Measurements from ENCODE around the gene NEO1. TPM values are rescaled to one million over a fixed set of nuclear protein-coding genes. Genes with fewer than 3 reads are reported as not detected.

NEO1 gene
- total RNA-seq, 1 donor from 2014 or later, result 30.3 TPM

DNA sequence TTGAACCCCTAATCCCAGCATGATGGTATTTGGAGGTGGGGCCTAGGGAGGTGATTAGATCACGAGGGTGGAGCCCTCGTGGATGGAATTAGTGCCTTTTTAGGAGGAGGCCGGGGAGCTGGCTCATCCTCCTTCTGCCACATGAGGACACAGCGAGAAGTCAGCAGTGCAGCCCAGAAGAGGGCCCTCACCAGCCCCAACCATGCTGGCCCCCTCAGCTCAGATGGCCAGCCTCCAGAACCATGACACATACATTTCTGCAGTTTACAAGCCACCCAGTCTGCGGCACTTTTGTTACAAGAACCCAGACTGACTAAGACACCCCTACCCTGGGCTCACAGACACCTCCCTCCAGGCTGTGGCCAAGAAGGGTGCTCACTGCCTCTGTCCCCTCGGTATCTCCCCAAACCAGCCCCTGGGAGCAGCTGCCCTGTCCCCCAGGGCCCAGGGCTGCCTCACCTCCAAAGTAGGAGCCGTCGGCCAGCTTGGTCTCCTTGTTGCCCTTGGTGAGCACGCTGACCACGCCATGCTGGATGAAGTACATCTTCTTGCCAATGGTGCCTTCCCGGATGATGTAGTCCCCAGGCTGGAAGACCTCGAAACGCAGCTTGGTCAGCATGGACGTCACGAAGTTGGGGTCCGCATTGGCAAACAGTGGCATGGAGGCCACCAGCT is 272.4 kb downstream of the NEO1 start:
- no peaks in the 10 kb centered on the region for H3K79me2 ChIP-seq (ENCODE audit: insufficient read depth, low read length)
- H2AFZ ChIP-seq (ENCODE audit: low read depth, low read length), result no peak overlapping the region
- Mint-ChIP-seq H3K27me3 (ENCODE audit: low read depth, unreplicated experiment) (peaks cover 18% of the 10 kb centered on the region), H3K36me3 (ENCODE audit: low read depth, unreplicated experiment) (peaks cover 3% of the 10 kb centered on the region), H3K4me3 (ENCODE audit: unreplicated experiment) (no peak overlapping the region), H3K9me3 (ENCODE audit: unreplicated experiment) (no peaks in the 10 kb centered on the region), H3K27ac (ENCODE audit: unreplicated experiment) (no peak overlapping the region), H3K4me1 (ENCODE audit: low read depth, unreplicated experiment) (peaks cover 5% of the 10 kb centered on the region)
- no peak overlapping the region for H3K9ac ChIP-seq (ENCODE audit: low read length)
- H3K4me3 ChIP-seq (ENCODE audit: insufficient read depth, low read depth, low read length), result no peak overlapping the region
- no peaks in the 10 kb centered on the region for H3K9me3 ChIP-seq (ENCODE audit: insufficient read depth, low read depth, low read length)
- FAIRE-seq, result no peak
- no peaks in the 10 kb centered on the region for H3K36me3 ChIP-seq (ENCODE audit: insufficient read depth, low read length)
- H3K4me1 ChIP-seq (ENCODE audit: insufficient read depth, low read length), result no peaks in the 10 kb centered on the region
- TF ChIP-seq EZH2 (IDR thresholded peaks at IDR 0.05; ENCODE audit: insufficient read depth, low read length) (no peak), CTCF (IDR thresholded peaks at IDR 0.05; ENCODE audit: insufficient read depth, low read depth, low read length) (no peak)
- no peaks in the 10 kb centered on the region for H4K20me1 ChIP-seq (ENCODE audit: insufficient read depth, low read length)
- no peak for DNase-seq (ENCODE audit: low read depth)
- no peak overlapping the region for H3K27ac ChIP-seq (ENCODE audit: low read depth, low read length)
- no peaks in the 10 kb centered on the region for H3K27me3 ChIP-seq (ENCODE audit: insufficient read depth, low read length)
- no peak overlapping the region for H3K4me2 ChIP-seq (ENCODE audit: low read length)

DNA sequence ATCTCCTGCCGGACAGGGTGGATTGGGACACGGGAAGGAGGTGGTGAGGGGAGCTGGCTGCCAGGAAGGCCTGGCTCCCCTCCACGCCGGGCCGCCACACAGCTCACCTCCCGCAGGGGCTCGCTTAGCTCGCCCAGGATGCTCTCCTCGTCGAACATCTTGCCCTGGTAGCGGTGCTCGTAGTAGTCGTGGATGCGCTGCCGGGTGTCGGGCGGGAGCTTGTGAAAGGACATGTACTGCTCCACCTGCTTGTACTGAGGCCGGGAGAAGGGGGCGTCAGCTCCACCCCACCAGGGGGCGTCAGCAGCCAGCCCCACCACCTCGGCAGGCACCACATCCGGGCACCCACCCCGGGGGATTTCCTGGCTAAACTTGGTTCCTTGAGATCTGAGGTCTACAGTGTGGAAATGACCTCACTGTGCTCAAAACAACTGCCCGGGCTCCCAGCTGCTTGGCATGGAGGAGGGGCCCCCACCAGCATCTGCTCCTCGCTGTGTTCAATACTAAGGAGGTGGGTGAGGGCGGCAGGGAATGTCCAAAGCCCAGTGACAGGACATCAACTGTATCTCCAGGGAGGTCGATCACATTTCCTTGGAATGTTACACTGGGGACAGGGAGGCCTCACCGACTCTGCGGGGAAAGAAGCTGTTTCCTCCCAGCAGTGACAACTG is 273.1 kb downstream of the NEO1 start:
- no peak overlapping the region for H3K27ac ChIP-seq (ENCODE audit: low read depth, low read length)
- no peak overlapping the region for H3K4me2 ChIP-seq (ENCODE audit: low read length)

More for the DNA sequence above, 273.1 kb downstream of the NEO1 start:
- no peaks in the 10 kb centered on the region for H3K9me3 ChIP-seq (ENCODE audit: insufficient read depth, low read depth, low read length)
- FAIRE-seq, result no peak
- no peaks in the 10 kb centered on the region for H3K9me3 Mint-ChIP-seq (ENCODE audit: unreplicated experiment)
- peaks cover 20% of the 10 kb centered on the region for H3K27me3 Mint-ChIP-seq (ENCODE audit: low read depth, unreplicated experiment)
- peaks cover 3% of the 10 kb centered on the region for H3K36me3 Mint-ChIP-seq (ENCODE audit: low read depth, unreplicated experiment)
- no peak for DNase-seq (ENCODE audit: low read depth)
- H3K4me1 Mint-ChIP-seq (ENCODE audit: low read depth, unreplicated experiment), result peaks cover 7% of the 10 kb centered on the region
- H3K27me3 ChIP-seq (ENCODE audit: insufficient read depth, low read length), result no peaks in the 10 kb centered on the region
- no peak overlapping the region for H3K27ac Mint-ChIP-seq (ENCODE audit: unreplicated experiment)
- TF ChIP-seq CTCF (IDR thresholded peaks at IDR 0.05; ENCODE audit: insufficient read depth, low read depth, low read length), result no peak
- no peak for TF ChIP-seq EZH2 (IDR thresholded peaks at IDR 0.05; ENCODE audit: insufficient read depth, low read length)
- no peaks in the 10 kb centered on the region for H3K4me1 ChIP-seq (ENCODE audit: insufficient read depth, low read length)
- H3K79me2 ChIP-seq (ENCODE audit: insufficient read depth, low read length), result no peaks in the 10 kb centered on the region
- no peak overlapping the region for H2AFZ ChIP-seq (ENCODE audit: low read depth, low read length)
- no peaks in the 10 kb centered on the region for H4K20me1 ChIP-seq (ENCODE audit: insufficient read depth, low read length)
- H3K4me3 ChIP-seq (ENCODE audit: insufficient read depth, low read depth, low read length), result no peak overlapping the region
- no peaks in the 10 kb centered on the region for H3K36me3 ChIP-seq (ENCODE audit: insufficient read depth, low read length)
- no peak overlapping the region for H3K9ac ChIP-seq (ENCODE audit: low read length)
- peak overlapping the region; percentile 62 for H3K4me3 Mint-ChIP-seq (ENCODE audit: unreplicated experiment)
